WTC11 (cell line): ENCODE data around the gene MAN2B2. TPM values are rescaled to one million over a fixed set of nuclear protein-coding genes. Genes with fewer than 3 reads are reported as not detected.

Experiments used
- ATAC-seq: fragments of 200-7000 bp; cut with Tn5 transposase; 2 replicates; pipeline ENCODE4 v1.10.0; 2021; ENCODE audit warnings: mild to moderate bottlenecking, moderate library complexity
- CTCF ChIA-PET: fragments of 300-600 bp; sonication (Branson Sonifier 250); formaldehyde crosslinking; loops from one replicate; lab custom pipeline; 2021; ENCODE audit warnings: antibody characterized with exemption; lab: Charles Lee
- POLR2A ChIA-PET: fragments of 350-600 bp; sonication (Branson Sonifier 250); formaldehyde crosslinking; loops from one replicate; lab custom pipeline; 2021; ENCODE audit warnings: antibody characterized with exemption; lab: Charles Lee
- DNase-seq: peaks from one replicate; pipeline ENCODE4 v3.0.0; 2021; ENCODE audit warnings: low spot score
- H3K27ac Mint-ChIP-seq: 2 replicates; pipeline ENCODE4 v1.8.0; 2021; ENCODE audit warnings: mixed read lengths
- H3K27me3 Mint-ChIP-seq: 2 replicates; pipeline ENCODE4 v1.8.0; 2021; ENCODE audit warnings: low read depth, mild to moderate bottlenecking, moderate library complexity, mixed read lengths
- H3K36me3 Mint-ChIP-seq: 2 replicates; pipeline ENCODE4 v1.8.0; 2021; ENCODE audit warnings: mixed read lengths
- H3K4me1 Mint-ChIP-seq: 2 replicates; pipeline ENCODE4 v1.8.0; 2022; ENCODE audit warnings: mixed read lengths
- H3K4me3 Mint-ChIP-seq: 2 replicates; pipeline ENCODE4 v1.8.0; 2021; ENCODE audit warnings: mild to moderate bottlenecking, moderate library complexity, mixed read lengths
- H3K9me3 Mint-ChIP-seq: 2 replicates; pipeline ENCODE4 v1.8.0; 2021; ENCODE audit warnings: mixed read lengths
- ETV6 ChIP-seq: sonication (generic); formaldehyde crosslinking; IDR thresholded peaks from 2 replicates; pipeline ENCODE4 v1.8.1; 2022; ENCODE audit warnings: mild to moderate bottlenecking, missing genetic modification reagents
- FOXP1 ChIP-seq: sonication (generic); formaldehyde crosslinking; IDR thresholded peaks from 2 replicates; pipeline ENCODE4 v1.8.0; 2022; ENCODE audit warnings: missing genetic modification reagents, mild to moderate bottlenecking, moderate library complexity, borderline replicate concordance
- KAT7 ChIP-seq: sonication (generic); formaldehyde crosslinking; IDR thresholded peaks from 2 replicates; pipeline ENCODE4 v1.8.1; 2023; ENCODE audit warnings: missing genetic modification reagents, mild to moderate bottlenecking, borderline replicate concordance
- NFE2L1 ChIP-seq: sonication (generic); formaldehyde crosslinking; IDR thresholded peaks from 2 replicates; pipeline ENCODE4 v1.8.1; 2023; ENCODE audit warnings: missing genetic modification reagents
- NFYB ChIP-seq: sonication (generic); formaldehyde crosslinking; conservative IDR thresholded peaks from 2 replicates; pipeline ENCODE4 v1.8.0; 2022; ENCODE audit warnings: low read depth, missing genetic modification reagents
- OVOL2 ChIP-seq: fragments of 250-450 bp; sonication (Bioruptor Pico); IDR thresholded peaks from 2 replicates; pipeline ENCODE4 v1.9.0; 2021; ENCODE audit warnings: mild to moderate bottlenecking, borderline replicate concordance
- RELA ChIP-seq: sonication (generic); formaldehyde crosslinking; IDR thresholded peaks from 2 replicates; pipeline ENCODE4 v1.8.1; 2022; ENCODE audit warnings: missing genetic modification reagents, mild to moderate bottlenecking, borderline replicate concordance
- ZNF263 ChIP-seq: sonication (generic); formaldehyde crosslinking; IDR thresholded peaks from 2 replicates; pipeline ENCODE4 v1.8.1; 2022; ENCODE audit warnings: low read depth, mild to moderate bottlenecking, moderate library complexity, missing genetic modification reagents
- ZNF416 ChIP-seq: fragments of 250-450 bp; sonication (Bioruptor Pico); IDR thresholded peaks from 2 replicates; pipeline ENCODE4 v1.9.0; 2021; ENCODE audit warnings: mild to moderate bottlenecking, inconsistent platforms
- total RNA-seq: library from RNA; stranded (reverse); gene quantifications from 3 replicates; pipeline ENCODE4 v1.2.3, GENCODE V29; 2021
- TF ChIP-seq, protein P1 (sequence below): sonication (generic); formaldehyde crosslinking; IDR thresholded peaks from 2 replicates; pipeline ENCODE4 v1.8.1; 2023; ENCODE audit warnings: mild to moderate bottlenecking, moderate library complexity, missing genetic modification reagents
- TF ChIP-seq, protein P2 (sequence below): fragments of 200-600 bp; IDR thresholded peaks from 2 replicates; pipeline ENCODE4 v1.8.0; 2022; ENCODE audit warnings: antibody characterized with exemption
- TF ChIP-seq, protein P3 (sequence below): sonication (generic); formaldehyde crosslinking; IDR thresholded peaks from 2 replicates; pipeline ENCODE4 v1.8.1; 2022; ENCODE audit warnings: low read depth, missing genetic modification reagents, borderline replicate concordance
- TF ChIP-seq, protein P4 (sequence below): sonication (generic); formaldehyde crosslinking; IDR thresholded peaks from 2 replicates; pipeline ENCODE4 v1.8.1; 2023; ENCODE audit warnings: mild to moderate bottlenecking, missing genetic modification reagents, moderate library complexity
- TF ChIP-seq, protein P5 (sequence below): sonication (generic); formaldehyde crosslinking; IDR thresholded peaks from 2 replicates; pipeline ENCODE4 v1.8.0; 2022; ENCODE audit warnings: mild to moderate bottlenecking, missing genetic modification reagents
- TF ChIP-seq, protein P6 (sequence below): sonication (generic); formaldehyde crosslinking; conservative IDR thresholded peaks from 2 replicates; pipeline ENCODE4 v1.8.1; 2023; ENCODE audit warnings: mild to moderate bottlenecking, low read depth, missing genetic modification reagents, moderate library complexity
- TF ChIP-seq, protein P7 (sequence below): sonication (generic); formaldehyde crosslinking; IDR thresholded peaks from 2 replicates; pipeline ENCODE4 v1.8.1; 2022; ENCODE audit warnings: low read depth, mild to moderate bottlenecking, moderate library complexity, missing genetic modification reagents, borderline replicate concordance

Gene MAN2B2
- total RNA-seq, 1 experiment from 2014 or later: 6.3 TPM

DNA sequence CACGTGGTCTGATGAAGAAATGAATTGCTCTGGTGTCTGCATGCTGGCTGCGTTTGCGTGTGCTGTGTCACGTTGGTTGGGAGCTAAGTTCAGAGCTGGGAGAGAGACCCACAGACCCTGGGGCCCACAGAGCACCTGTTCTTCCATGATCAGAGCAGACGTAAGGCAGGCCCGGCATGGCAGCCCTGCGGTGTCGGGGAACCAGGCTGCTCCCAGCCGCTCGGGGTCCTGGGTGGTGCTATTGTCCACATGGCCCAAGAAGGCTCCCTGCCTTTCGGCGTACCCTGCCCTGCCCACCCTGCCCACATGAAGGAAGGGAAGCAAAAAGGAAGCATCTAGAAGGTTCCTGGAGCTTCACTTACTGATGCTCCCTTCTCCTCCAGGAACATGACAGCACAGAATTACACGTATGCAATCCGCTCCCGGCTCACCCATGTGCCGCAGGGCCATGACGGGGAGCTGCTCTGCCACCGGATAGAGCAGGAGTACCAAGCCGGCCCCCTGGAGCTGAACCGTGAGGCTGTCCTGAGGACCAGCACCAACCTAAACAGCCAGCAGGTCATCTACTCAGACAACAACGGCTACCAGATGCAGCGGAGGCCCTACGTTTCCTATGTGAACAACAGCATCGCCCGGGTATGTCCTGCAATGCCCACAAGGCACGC is 34.6 kb downstream of the MAN2B2 start (continued):
- TF ChIP-seq, protein P1, sequence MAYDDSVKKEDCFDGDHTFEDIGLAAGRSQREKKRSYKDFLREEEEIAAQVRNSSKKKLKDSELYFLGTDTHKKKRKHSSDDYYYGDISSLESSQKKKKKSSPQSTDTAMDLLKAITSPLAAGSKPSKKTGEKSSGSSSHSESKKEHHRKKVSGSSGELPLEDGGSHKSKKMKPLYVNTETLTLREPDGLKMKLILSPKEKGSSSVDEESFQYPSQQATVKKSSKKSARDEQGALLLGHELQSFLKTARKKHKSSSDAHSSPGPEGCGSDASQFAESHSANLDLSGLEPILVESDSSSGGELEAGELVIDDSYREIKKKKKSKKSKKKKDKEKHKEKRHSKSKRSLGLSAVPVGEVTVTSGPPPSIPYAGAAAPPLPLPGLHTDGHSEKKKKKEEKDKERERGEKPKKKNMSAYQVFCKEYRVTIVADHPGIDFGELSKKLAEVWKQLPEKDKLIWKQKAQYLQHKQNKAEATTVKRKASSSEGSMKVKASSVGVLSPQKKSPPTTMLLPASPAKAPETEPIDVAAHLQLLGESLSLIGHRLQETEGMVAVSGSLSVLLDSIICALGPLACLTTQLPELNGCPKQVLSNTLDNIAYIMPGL (CRISPR knock-in tag): no peak
- TF ChIP-seq, protein P2, sequence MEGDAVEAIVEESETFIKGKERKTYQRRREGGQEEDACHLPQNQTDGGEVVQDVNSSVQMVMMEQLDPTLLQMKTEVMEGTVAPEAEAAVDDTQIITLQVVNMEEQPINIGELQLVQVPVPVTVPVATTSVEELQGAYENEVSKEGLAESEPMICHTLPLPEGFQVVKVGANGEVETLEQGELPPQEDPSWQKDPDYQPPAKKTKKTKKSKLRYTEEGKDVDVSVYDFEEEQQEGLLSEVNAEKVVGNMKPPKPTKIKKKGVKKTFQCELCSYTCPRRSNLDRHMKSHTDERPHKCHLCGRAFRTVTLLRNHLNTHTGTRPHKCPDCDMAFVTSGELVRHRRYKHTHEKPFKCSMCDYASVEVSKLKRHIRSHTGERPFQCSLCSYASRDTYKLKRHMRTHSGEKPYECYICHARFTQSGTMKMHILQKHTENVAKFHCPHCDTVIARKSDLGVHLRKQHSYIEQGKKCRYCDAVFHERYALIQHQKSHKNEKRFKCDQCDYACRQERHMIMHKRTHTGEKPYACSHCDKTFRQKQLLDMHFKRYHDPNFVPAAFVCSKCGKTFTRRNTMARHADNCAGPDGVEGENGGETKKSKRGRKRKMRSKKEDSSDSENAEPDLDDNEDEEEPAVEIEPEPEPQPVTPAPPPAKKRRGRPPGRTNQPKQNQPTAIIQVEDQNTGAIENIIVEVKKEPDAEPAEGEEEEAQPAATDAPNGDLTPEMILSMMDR: no peak
- no peak for TF ChIP-seq NFE2L1 (CRISPR knock-in tag)
- TF ChIP-seq, all 79 proteins: peak for 0

DNA sequence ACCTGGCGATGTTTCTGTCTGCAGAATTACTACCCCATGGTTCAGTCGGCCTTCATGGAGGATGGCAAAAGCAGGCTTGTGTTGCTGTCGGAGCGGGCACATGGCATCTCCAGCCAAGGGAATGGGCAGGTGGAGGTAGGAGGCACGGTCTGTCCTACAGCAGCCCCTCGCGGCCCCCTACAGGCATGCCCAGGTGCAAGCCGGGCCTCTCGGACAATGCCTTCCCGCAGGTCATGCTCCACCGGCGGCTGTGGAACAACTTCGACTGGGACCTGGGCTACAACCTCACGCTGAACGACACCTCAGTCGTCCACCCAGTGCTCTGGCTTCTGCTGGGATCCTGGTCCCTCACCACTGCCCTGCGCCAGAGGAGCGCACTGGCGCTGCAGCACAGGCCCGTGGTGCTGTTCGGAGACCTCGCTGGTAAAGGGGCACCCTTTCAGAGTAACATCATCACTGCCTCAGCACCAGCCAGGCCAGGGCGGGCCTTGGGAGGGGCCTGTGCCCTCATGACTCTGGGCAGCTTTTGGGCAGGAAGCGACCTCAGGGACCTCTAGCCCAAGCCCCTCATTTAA is 36.0 kb downstream of the MAN2B2 start:
- DNase-seq: no peak
- Mint-ChIP-seq H3K9me3 (no peaks in the 10 kb centered on the region), H3K4me3 (no peak overlapping the region), H3K27ac (no peak overlapping the region), H3K36me3 (peaks cover under 1% of the 10 kb centered on the region), H3K4me1 (no peaks in the 10 kb centered on the region), H3K27me3 (no peaks in the 10 kb centered on the region)
- POLR2A ChIA-PET: no interaction called here
- CTCF ChIA-PET: no interaction called here
- no peak for ATAC-seq
- TF ChIP-seq FOXP1 (no peak), OVOL2 (CRISPR knock-in tag) (no peak), ZNF416 (no peak), ETV6 (CRISPR knock-in tag) (no peak), KAT7 (CRISPR knock-in tag) (no peak), ZNF263 (CRISPR knock-in tag) (no peak), RELA (CRISPR knock-in tag) (no peak)
- TF ChIP-seq, protein P3, sequence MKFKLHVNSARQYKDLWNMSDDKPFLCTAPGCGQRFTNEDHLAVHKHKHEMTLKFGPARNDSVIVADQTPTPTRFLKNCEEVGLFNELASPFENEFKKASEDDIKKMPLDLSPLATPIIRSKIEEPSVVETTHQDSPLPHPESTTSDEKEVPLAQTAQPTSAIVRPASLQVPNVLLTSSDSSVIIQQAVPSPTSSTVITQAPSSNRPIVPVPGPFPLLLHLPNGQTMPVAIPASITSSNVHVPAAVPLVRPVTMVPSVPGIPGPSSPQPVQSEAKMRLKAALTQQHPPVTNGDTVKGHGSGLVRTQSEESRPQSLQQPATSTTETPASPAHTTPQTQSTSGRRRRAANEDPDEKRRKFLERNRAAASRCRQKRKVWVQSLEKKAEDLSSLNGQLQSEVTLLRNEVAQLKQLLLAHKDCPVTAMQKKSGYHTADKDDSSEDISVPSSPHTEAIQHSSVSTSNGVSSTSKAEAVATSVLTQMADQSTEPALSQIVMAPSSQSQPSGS: no peak

DNA sequence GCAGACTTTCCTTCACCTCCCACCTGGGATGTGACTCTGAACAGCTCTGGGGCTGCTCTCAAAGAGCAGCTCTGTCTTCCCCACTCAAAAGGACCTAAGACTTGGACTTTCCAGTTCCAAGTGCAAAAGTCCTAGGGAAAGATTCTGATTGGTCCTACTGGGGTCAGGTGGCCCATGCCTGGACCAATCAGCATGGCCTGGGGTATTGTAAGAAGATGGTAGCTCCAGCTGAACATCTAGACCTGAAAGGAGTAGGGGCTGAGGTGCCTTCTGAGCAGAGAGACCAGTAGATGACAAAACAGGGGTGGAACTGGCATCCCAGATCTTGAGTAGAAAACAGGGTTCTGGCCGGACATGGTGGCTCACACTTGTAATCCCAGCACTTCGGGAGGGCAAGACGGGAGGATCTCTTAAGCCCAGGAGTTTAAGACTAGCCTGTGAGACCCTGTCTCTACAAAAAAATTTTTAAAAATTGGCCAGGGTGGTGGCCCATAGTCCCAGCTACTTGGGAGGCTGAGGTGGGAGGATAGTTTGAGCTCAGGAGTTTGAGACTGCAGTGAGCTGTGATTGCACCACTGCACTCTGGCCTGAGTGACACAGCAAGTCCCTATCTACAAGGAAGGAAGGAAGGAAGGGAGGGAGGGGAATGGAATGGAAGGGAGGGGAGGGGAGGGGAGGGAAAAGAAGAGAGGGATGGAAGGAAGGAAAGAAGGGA is 38.1 kb downstream of the MAN2B2 start:
- ChIA-PET POLR2A (interaction anchor here (0.6 kb wide), 1 partner anchor 9 kb away, joined by 4 read pairs; no protein-coding TSS in a partner anchor), CTCF (interaction anchor here (0.9 to 1.9 kb wide), 5 partner anchors 65 to 89 kb away, joined by 3 to 5 read pairs (median 3); no protein-coding TSS in a partner anchor)
- H3K36me3 Mint-ChIP-seq: peaks cover 5% of the 10 kb centered on the region
- no peak overlapping the region for H3K27ac Mint-ChIP-seq
- H3K4me1 Mint-ChIP-seq: no peaks in the 10 kb centered on the region
- TF ChIP-seq, protein P4, sequence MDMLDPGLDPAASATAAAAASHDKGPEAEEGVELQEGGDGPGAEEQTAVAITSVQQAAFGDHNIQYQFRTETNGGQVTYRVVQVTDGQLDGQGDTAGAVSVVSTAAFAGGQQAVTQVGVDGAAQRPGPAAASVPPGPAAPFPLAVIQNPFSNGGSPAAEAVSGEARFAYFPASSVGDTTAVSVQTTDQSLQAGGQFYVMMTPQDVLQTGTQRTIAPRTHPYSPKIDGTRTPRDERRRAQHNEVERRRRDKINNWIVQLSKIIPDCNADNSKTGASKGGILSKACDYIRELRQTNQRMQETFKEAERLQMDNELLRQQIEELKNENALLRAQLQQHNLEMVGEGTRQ (CRISPR knock-in tag): peak; percentile 70
- TF ChIP-seq, protein P1 (CRISPR knock-in tag): no peak
- peak; percentile 60 for TF ChIP-seq NFYB
- TF ChIP-seq, protein P5, sequence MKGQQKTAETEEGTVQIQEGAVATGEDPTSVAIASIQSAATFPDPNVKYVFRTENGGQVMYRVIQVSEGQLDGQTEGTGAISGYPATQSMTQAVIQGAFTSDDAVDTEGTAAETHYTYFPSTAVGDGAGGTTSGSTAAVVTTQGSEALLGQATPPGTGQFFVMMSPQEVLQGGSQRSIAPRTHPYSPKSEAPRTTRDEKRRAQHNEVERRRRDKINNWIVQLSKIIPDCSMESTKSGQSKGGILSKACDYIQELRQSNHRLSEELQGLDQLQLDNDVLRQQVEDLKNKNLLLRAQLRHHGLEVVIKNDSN (CRISPR knock-in tag): peak; percentile 49; the same call in 1 of the 2 replicates
- TF ChIP-seq, protein P6, sequence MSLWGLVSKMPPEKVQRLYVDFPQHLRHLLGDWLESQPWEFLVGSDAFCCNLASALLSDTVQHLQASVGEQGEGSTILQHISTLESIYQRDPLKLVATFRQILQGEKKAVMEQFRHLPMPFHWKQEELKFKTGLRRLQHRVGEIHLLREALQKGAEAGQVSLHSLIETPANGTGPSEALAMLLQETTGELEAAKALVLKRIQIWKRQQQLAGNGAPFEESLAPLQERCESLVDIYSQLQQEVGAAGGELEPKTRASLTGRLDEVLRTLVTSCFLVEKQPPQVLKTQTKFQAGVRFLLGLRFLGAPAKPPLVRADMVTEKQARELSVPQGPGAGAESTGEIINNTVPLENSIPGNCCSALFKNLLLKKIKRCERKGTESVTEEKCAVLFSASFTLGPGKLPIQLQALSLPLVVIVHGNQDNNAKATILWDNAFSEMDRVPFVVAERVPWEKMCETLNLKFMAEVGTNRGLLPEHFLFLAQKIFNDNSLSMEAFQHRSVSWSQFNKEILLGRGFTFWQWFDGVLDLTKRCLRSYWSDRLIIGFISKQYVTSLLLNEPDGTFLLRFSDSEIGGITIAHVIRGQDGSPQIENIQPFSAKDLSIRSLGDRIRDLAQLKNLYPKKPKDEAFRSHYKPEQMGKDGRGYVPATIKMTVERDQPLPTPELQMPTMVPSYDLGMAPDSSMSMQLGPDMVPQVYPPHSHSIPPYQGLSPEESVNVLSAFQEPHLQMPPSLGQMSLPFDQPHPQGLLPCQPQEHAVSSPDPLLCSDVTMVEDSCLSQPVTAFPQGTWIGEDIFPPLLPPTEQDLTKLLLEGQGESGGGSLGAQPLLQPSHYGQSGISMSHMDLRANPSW (CRISPR knock-in tag): no peak
- TF ChIP-seq, protein P7, sequence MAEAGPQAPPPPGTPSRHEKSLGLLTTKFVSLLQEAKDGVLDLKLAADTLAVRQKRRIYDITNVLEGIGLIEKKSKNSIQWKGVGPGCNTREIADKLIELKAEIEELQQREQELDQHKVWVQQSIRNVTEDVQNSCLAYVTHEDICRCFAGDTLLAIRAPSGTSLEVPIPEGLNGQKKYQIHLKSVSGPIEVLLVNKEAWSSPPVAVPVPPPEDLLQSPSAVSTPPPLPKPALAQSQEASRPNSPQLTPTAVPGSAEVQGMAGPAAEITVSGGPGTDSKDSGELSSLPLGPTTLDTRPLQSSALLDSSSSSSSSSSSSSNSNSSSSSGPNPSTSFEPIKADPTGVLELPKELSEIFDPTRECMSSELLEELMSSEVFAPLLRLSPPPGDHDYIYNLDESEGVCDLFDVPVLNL (CRISPR knock-in tag): no peak
- no peaks in the 10 kb centered on the region for H3K27me3 Mint-ChIP-seq
- no peak overlapping the region for H3K4me3 Mint-ChIP-seq
- DNase-seq (no peak), ATAC-seq (no peak)
- peaks cover 10% of the 10 kb centered on the region for H3K9me3 Mint-ChIP-seq
